Spleen (tissue), 11 donors: ENCODE results near the gene TRAF5. TPM values are rescaled to one million over a fixed set of nuclear protein-coding genes. Genes with fewer than 3 reads are reported as not detected.

Experiments used
- DNase-seq: peaks from one replicate; pipeline ENCODE4 v3.0.0-alpha.2; 2020
- H3K27ac ChIP-seq, 8 donors: fragments of 200-600 bp; sonication (generic) in 7 of 8; 1 replicate in 4 of 8; 2 replicates in 4 of 8; pipeline versions ENCODE4 v1.5.0 to v1.8.0; 2016 to 2021; ENCODE audit warnings: inconsistent platforms in 4 of 8, mild to moderate bottlenecking in 4 of 8, moderate library complexity in 1 of 8
- H3K27me3 ChIP-seq, 7 donors: fragments of 200-600 bp; sonication (generic) in 6 of 7; replicated peaks in 1 of 7; 1 replicate in 4 of 7; 2 replicates in 3 of 7; pipeline versions ENCODE4 v1.5.0 to v1.8.0; 2016 to 2021; ENCODE audit warnings: inconsistent platforms in 3 of 7, mild to moderate bottlenecking in 1 of 7
- H3K36me3 ChIP-seq, 6 donors: fragments of 200-600 bp; sonication (generic) in 5 of 6; 1 replicate in 4 of 6; 2 replicates in 2 of 6; pipeline versions ENCODE4 v1.5.0 to v1.8.0; 2016 to 2021; ENCODE audit warnings: inconsistent platforms in 2 of 6
- H3K4me1 ChIP-seq, 6 donors: fragments of 200-600 bp; sonication (generic) in 5 of 6; 1 replicate in 3 of 6; 2 replicates in 3 of 6; pipeline versions ENCODE4 v1.5.0 to v1.8.0; 2016 to 2021; ENCODE audit warnings: inconsistent platforms in 3 of 6
- H3K4me3 ChIP-seq, 8 donors: fragments of 200-600 bp; sonication (generic) in 7 of 8; 1 replicate in 4 of 8; 2 replicates in 4 of 8; pipeline versions ENCODE4 v1.5.0 to v1.8.0; 2016 to 2021; ENCODE audit warnings: inconsistent platforms in 4 of 8, mild to moderate bottlenecking in 4 of 8, moderate library complexity in 2 of 8
- H3K9me3 ChIP-seq, 8 donors: fragments of 200-600 bp; sonication (generic) in 7 of 8; 1 replicate in 4 of 8; 2 replicates in 4 of 8; pipeline versions ENCODE4 v1.5.0 to v1.8.0; 2016 to 2021; ENCODE audit warnings: inconsistent platforms in 4 of 8
- CTCF ChIP-seq, 11 experiments: fragments of 200-600 bp in 7 of 11; fragments of 450-650 bp in 4 of 11; sonication (generic) in 4 of 11; IDR thresholded peaks in 8 of 11; conservative IDR thresholded peaks in 3 of 11; 1 replicate in 7 of 11; 2 replicates in 4 of 11; pipeline versions ENCODE4 v1.4.0 to v1.8.0; 2016 to 2021; ENCODE audit warnings: antibody characterized with exemption in 11 of 11, inconsistent platforms in 4 of 11, mild to moderate bottlenecking in 1 of 11
- POLR2A ChIP-seq, 3 donors: fragments of 450-650 bp; IDR thresholded peaks; one replicate each; pipeline ENCODE4 v1.5.1; 2017; ENCODE audit warnings: antibody characterized with exemption in 3 of 3, mild to moderate bottlenecking in 1 of 3
- POLR2AphosphoS5 ChIP-seq, 3 donors: sonication (generic); formaldehyde crosslinking; IDR thresholded peaks; one replicate each; pipeline ENCODE4 v1.5.1; 2017; ENCODE audit warnings: antibody characterized with exemption in 3 of 3
- WGBS, 5 donors: extraction: QIAGEN DNeasy Blood & Tissue Kit in 3 of 5; methylation state at CpG; one replicate each; pipeline versions ENCODE4 v1.1.5 to v1.1.7; 2013 to 2018; 5-methylcytosine and 5-hydroxymethylcytosine counted together
- intact Hi-C: fragments of 100-400 bp; cut with DNase I; formaldehyde crosslinking; loops from one replicate; pipeline ENCODE4 v1.15.0; 2023; ENCODE audit warnings: low total_unique reads
- polyA plus RNA-seq, 3 donors: library from polyadenylated mRNA; stranded (reverse); fragments of 200-250 nt; gene quantifications; one replicate each; pipeline ENCODE4 v1.2.1, GENCODE V29; 2013
- total RNA-seq, 7 donors: library from RNA; depleted of rRNA in 3 of 7; stranded (reverse); fragments of >200 nt in 3 of 7; fragmentation: NEBNext Ultra II Directional in 4 of 7; extraction: Animal tissue kit (Norgen Biotek cat#: 25700) in 4 of 7; gene quantifications; one replicate each; pipeline versions ENCODE4 v1.1.0 to v1.2.1, GENCODE V29; 2016 to 2021
- donor health status: healthy with polysubstance abuse.
- donor health status: DM: no; HTN: no; CAD: no; lungs with moderate emphysema.
- donor health status: DM: no; HTN: no; CAD: no.
- donor health status: Bipolar disorder and iron deficiency.
- donor health status: healthy.
- donor health status: DM: no; HTN: no; CAD: no.
- donor health status: DM: yes; HTN: yes; CAD: no.

Gene TRAF5
- total and polyA plus RNA-seq, 10 donors, result 34.9 to 69.6 (median 53.4) TPM

- Histone ChIP-seq H3K36me3 (peaks cover 0 to 5% (median 0%) of the 10 kb centered on the region in 6 donors), H3K4me3 (no peak overlapping the region), H3K9me3 (no peaks in the 10 kb centered on the region), H3K27ac (peak overlapping the region in 6 of 8 donors; percentile 20 to 96 (median 91)), H3K4me1 (peaks cover 44 to 100% (median 96%) of the 10 kb centered on the region in 6 donors), H3K27me3 (no peaks in the 10 kb centered on the region)
- TF ChIP-seq POLR2A (IDR thresholded peaks at IDR 0.05) (no peak), CTCF (IDR thresholded peaks at IDR 0.05 in 8 of 11, conservative IDR thresholded peaks at IDR 0.05 in 3 of 11) (no peak), POLR2AphosphoS5 (IDR thresholded peaks at IDR 0.05) (no peak)
- WGBS, 5 donors, result 62 to 73% (median 63%) methylated on average over 3 of the region's 3 CpGs
- intact Hi-C loops, result loop anchor here (10.0 kb wide), 1 partner anchor 53 kb away; no protein-coding TSS in a partner anchor
- DNase-seq, result peak; percentile 33
Observed at GRCh38 chr1:211332036-211332616, 5.5 kb downstream of the TRAF5 start.

GRCh38 chr1:211332830-211333229 lies 6.2 kb downstream of the TRAF5 start:
- no peak overlapping the region for H3K4me3 ChIP-seq
- TF ChIP-seq POLR2A (IDR thresholded peaks at IDR 0.05) (no peak), POLR2AphosphoS5 (IDR thresholded peaks at IDR 0.05) (no peak), CTCF (IDR thresholded peaks at IDR 0.05 in 8 of 11, conservative IDR thresholded peaks at IDR 0.05 in 3 of 11) (no peak)
- whole genome bisulfite sequencing, 5 donors, result 75 to 88% (median 83%) methylated on average over 2 of the region's 2 CpGs
- H3K4me1 ChIP-seq, result peaks cover 44 to 100% (median 99%) of the 10 kb centered on the region in 6 donors
- no peaks in the 10 kb centered on the region for H3K9me3 ChIP-seq
- DNase-seq, result no peak
- H3K27me3 ChIP-seq, result no peaks in the 10 kb centered on the region
- H3K36me3 ChIP-seq, result peaks cover 0 to 5% (median 0%) of the 10 kb centered on the region in 6 donors
- intact Hi-C loops, result loop anchor here (10.0 kb wide), 1 partner anchor 52 kb away; no protein-coding TSS in a partner anchor
- peak overlapping the region in 4 of 8 donors; percentile 89 to 96 (median 94) for H3K27ac ChIP-seq

- Histone ChIP-seq H3K4me3 (no peak overlapping the region), H3K27me3 (no peaks in the 10 kb centered on the region), H3K36me3 (peaks cover 0 to 10% (median 0%) of the 10 kb centered on the region in 6 donors), H3K27ac (peak overlapping the region in 4 of 8 donors; percentile 89 to 96 (median 94)), H3K4me1 (peaks cover 37 to 100% (median 99%) of the 10 kb centered on the region in 6 donors), H3K9me3 (no peaks in the 10 kb centered on the region)
- TF ChIP-seq POLR2A (IDR thresholded peaks at IDR 0.05) (no peak), POLR2AphosphoS5 (IDR thresholded peaks at IDR 0.05) (no peak), CTCF (IDR thresholded peaks at IDR 0.05 in 8 of 11, conservative IDR thresholded peaks at IDR 0.05 in 3 of 11) (no peak)
- 68 to 89% (median 78%) methylated on average over 1 of the region's 1 CpG for whole genome bisulfite sequencing, 5 donors
- intact Hi-C loops, result loop anchor here (10.0 kb wide), 1 partner anchor 51 kb away; no protein-coding TSS in a partner anchor
- no peak for DNase-seq
Observed at GRCh38 chr1:211333906-211334305, 7.3 kb downstream of the TRAF5 start.

- peaks cover 47 to 100% (median 99%) of the 10 kb centered on the region in 6 donors for H3K4me1 ChIP-seq
- H3K36me3 ChIP-seq, result peaks cover 0 to 18% (median 0%) of the 10 kb centered on the region in 6 donors
- peak overlapping the region in 1 of 8 donors; percentile 43 for H3K4me3 ChIP-seq
- WGBS, 5 donors, result 73 to 81% (median 77%) methylated on average over 4 of the region's 4 CpGs
- no peak for DNase-seq
- intact Hi-C loops, result loop anchor here (10.0 kb wide), 1 partner anchor 50 kb away; no protein-coding TSS in a partner anchor
- no peaks in the 10 kb centered on the region for H3K9me3 ChIP-seq
- H3K27ac ChIP-seq, result peak overlapping the region; percentile 50 to 96 (median 79)
- H3K27me3 ChIP-seq, result no peaks in the 10 kb centered on the region
- TF ChIP-seq POLR2A (IDR thresholded peaks at IDR 0.05) (no peak), CTCF (IDR thresholded peaks at IDR 0.05 in 8 of 11, conservative IDR thresholded peaks at IDR 0.05 in 3 of 11) (no peak), POLR2AphosphoS5 (IDR thresholded peaks at IDR 0.05) (no peak)
Observed at GRCh38 chr1:211334986-211335385, 8.4 kb downstream of the TRAF5 start.
